H1 (cell line): ENCODE measurements around the gene RPS25. TPM values are rescaled to one million over a fixed set of nuclear protein-coding genes. Genes with fewer than 3 reads are reported as not detected.

Source experiments
- CTCF ChIA-PET: fragments of 300-600 bp; sonication (Branson Sonifier 250); formaldehyde crosslinking; loops from one replicate; lab custom pipeline; 2021; ENCODE audit not compliant: partially characterized antibody; lab: Charles Lee
- POLR2A ChIA-PET: fragments of 300-600 bp; sonication (Branson Sonifier 250); formaldehyde crosslinking; loops from one replicate; lab custom pipeline; 2021; ENCODE audit warnings: inconsistent platforms; ENCODE audit not compliant: partially characterized antibody; lab: Charles Lee
- DNase-seq, 2 experiments: peaks; one replicate each; pipeline versions ENCODE4 v3.0.0 to v3.0.0-alpha.2; 2010 to 2022; ENCODE audit warnings: low spot score in 2 of 2, low read depth in 1 of 2, mixed read lengths in 1 of 2
- FAIRE-seq: peaks from 2 replicates; lab custom pipeline; 2011; peaks lifted over from hg19 to GRCh38; lab: Jason Lieb, UNC
- H2AFZ ChIP-seq: 2 replicates; pipeline ENCODE4 v1.8.1; 2012; ENCODE audit warnings: low read length, inconsistent platforms
- H2AK5ac ChIP-seq: 2 replicates; pipeline ENCODE4 v1.6.1; 2013; ENCODE audit warnings: low read depth, low read length
- H2BK120ac ChIP-seq: replicated peaks from 2 replicates; pipeline ENCODE3; 2013; ENCODE audit warnings: low read depth, low read length, inconsistent platforms
- H2BK12ac ChIP-seq: 2 replicates; pipeline ENCODE4 v1.6.1; 2013; ENCODE audit warnings: low read depth, low read length
- H2BK15ac ChIP-seq: 2 replicates; pipeline ENCODE4 v1.6.1; 2013; ENCODE audit warnings: low read length
- H2BK20ac ChIP-seq: 2 replicates; pipeline ENCODE4 v1.6.1; 2013; ENCODE audit warnings: low read length
- H2BK5ac ChIP-seq: 2 replicates; pipeline ENCODE4 v1.6.1; 2013; ENCODE audit warnings: low read depth, low read length
- H3K14ac ChIP-seq: 2 replicates; pipeline ENCODE4 v1.6.1; 2013; ENCODE audit warnings: inconsistent platforms; ENCODE audit not compliant: insufficient read length
- H3K18ac ChIP-seq: 2 replicates; pipeline ENCODE4 v1.6.1; 2013; ENCODE audit warnings: low read length; ENCODE audit errors: extremely low read depth
- H3K23ac ChIP-seq: 2 replicates; pipeline ENCODE4 v1.6.1; 2013; ENCODE audit warnings: inconsistent platforms; ENCODE audit not compliant: insufficient read length
- H3K23me2 ChIP-seq: 2 replicates; pipeline ENCODE4 v1.6.1; 2013; ENCODE audit warnings: low read depth, low read length
- H3K27ac ChIP-seq: 2 replicates; pipeline ENCODE4 v1.6.1; 2011; ENCODE audit warnings: low read depth, low read length, inconsistent platforms
- H3K27me3 ChIP-seq, 4 experiments: replicated peaks in 1 of 4; 1 replicate in 1 of 4; 2 replicates in 3 of 4; pipeline versions ENCODE4 v1.6.1 to v1.8.1; 2011 to 2013; ENCODE audit warnings: low read length in 3 of 4, mild to moderate bottlenecking in 3 of 4, inconsistent platforms in 2 of 4, mixed read lengths in 2 of 4, moderate library complexity in 1 of 4; ENCODE audit not compliant: control insufficient read depth in 3 of 4, insufficient read depth in 3 of 4; ENCODE audit errors: extremely low read depth in 1 of 4
- H3K36me3 ChIP-seq, 4 experiments: 2 replicates each; pipeline versions ENCODE4 v1.6.1 to v1.8.1; 2011 to 2013; ENCODE audit warnings: mild to moderate bottlenecking in 4 of 4, low read length in 3 of 4, moderate library complexity in 2 of 4, control low read depth in 1 of 4, inconsistent platforms in 1 of 4; ENCODE audit not compliant: insufficient read depth in 4 of 4, control insufficient read depth in 2 of 4
- H3K4ac ChIP-seq: replicated peaks from 2 replicates; pipeline ENCODE3; 2013; ENCODE audit warnings: low read length, low read depth, mixed read lengths, inconsistent platforms; ENCODE audit not compliant: insufficient read length
- H3K4me1 ChIP-seq, 4 experiments: replicated peaks in 1 of 4; 1 replicate in 1 of 4; 2 replicates in 3 of 4; pipeline versions ENCODE4 v1.6.1 to v1.8.1; 2011 to 2013; ENCODE audit warnings: low read length in 3 of 4, inconsistent platforms in 2 of 4, mixed read lengths in 1 of 4; ENCODE audit not compliant: insufficient read depth in 4 of 4, control insufficient read depth in 3 of 4
- H3K4me2 ChIP-seq, 2 experiments: 2 replicates each; pipeline versions ENCODE4 v1.6.1 to v1.8.1; 2011 to 2013; ENCODE audit warnings: low read depth in 2 of 2, low read length in 2 of 2, control low read depth in 1 of 2, inconsistent platforms in 1 of 2, mild to moderate bottlenecking in 1 of 2; ENCODE audit not compliant: insufficient read depth in 1 of 2
- H3K4me3 ChIP-seq, 4 experiments: fragments of 200-600, 300-600 bp in 1 of 4; sonication (generic), shearing (Covaris generic), sonication (Bioruptor Twin) in 1 of 4; 2 replicates each; pipeline versions ENCODE4 v1.5.1 to v1.8.1; 2011 to 2016; ENCODE audit warnings: low read length in 4 of 4, low read depth in 3 of 4, control low read depth in 2 of 4, inconsistent platforms in 2 of 4, mild to moderate bottlenecking in 2 of 4, mixed read lengths in 1 of 4, moderate library complexity in 1 of 4; ENCODE audit not compliant: insufficient read depth in 2 of 4; ENCODE audit errors: extremely low read depth in 1 of 4
- H3K56ac ChIP-seq: replicated peaks from 2 replicates; pipeline ENCODE3; 2013; ENCODE audit warnings: low read depth, mild to moderate bottlenecking, mixed read lengths, low read length, inconsistent platforms; ENCODE audit not compliant: insufficient read length
- H3K79me1 ChIP-seq: 2 replicates; pipeline ENCODE4 v1.6.1; 2013; ENCODE audit warnings: low read depth, low read length, control low read depth
- H3K79me2 ChIP-seq, 2 experiments: 2 replicates each; pipeline versions ENCODE4 v1.6.1 to v1.8.1; 2012 to 2013; ENCODE audit warnings: low read length in 2 of 2, mild to moderate bottlenecking in 2 of 2, inconsistent platforms in 1 of 2; ENCODE audit not compliant: insufficient read depth in 2 of 2, control insufficient read depth in 1 of 2
- H3K9ac ChIP-seq, 4 experiments: replicated peaks in 1 of 4; 1 replicate in 1 of 4; 2 replicates in 3 of 4; pipeline versions ENCODE4 v1.6.1 to v1.8.1; 2011 to 2013; ENCODE audit warnings: low read depth in 3 of 4, low read length in 3 of 4, control low read depth in 2 of 4, mild to moderate bottlenecking in 2 of 4, moderate library complexity in 2 of 4, inconsistent platforms in 1 of 4; ENCODE audit errors: extremely low read depth in 1 of 4
- H3K9me3 ChIP-seq, 2 experiments: 2 replicates each; pipeline versions ENCODE4 v1.6.1 to v1.8.1; 2012 to 2013; ENCODE audit warnings: mild to moderate bottlenecking in 2 of 2, moderate library complexity in 2 of 2, control low read depth in 1 of 2, inconsistent platforms in 1 of 2, low read depth in 1 of 2, low read length in 1 of 2, mixed read lengths in 1 of 2; ENCODE audit not compliant: insufficient read depth in 2 of 2
- H4K20me1 ChIP-seq, 2 experiments: replicated peaks in 1 of 2; 2 replicates each; pipeline versions ENCODE3 to v1.8.1; 2011 to 2013; ENCODE audit warnings: inconsistent platforms in 2 of 2, low read length in 2 of 2, mild to moderate bottlenecking in 1 of 2; ENCODE audit not compliant: insufficient read depth in 2 of 2, control insufficient read depth in 1 of 2
- H4K5ac ChIP-seq: 2 replicates; pipeline ENCODE4 v1.6.1; 2013; ENCODE audit warnings: low read length, low read depth, mixed read lengths, inconsistent platforms; ENCODE audit not compliant: insufficient read length
- H4K8ac ChIP-seq: 2 replicates; pipeline ENCODE4 v1.8.0; 2013; ENCODE audit warnings: mild to moderate bottlenecking, moderate library complexity, low read length, inconsistent platforms; ENCODE audit not compliant: insufficient read depth; ENCODE audit errors: extremely low read depth
- H4K91ac ChIP-seq: replicated peaks from 2 replicates; pipeline ENCODE3; 2013; ENCODE audit warnings: low read length, mixed read lengths, inconsistent platforms; ENCODE audit not compliant: insufficient read length
- CBX5 ChIP-seq: fragments of 300-800, 300-1000 bp; sonication (generic); IDR thresholded peaks from 2 replicates; pipeline ENCODE4 v1.7.1; 2016; ENCODE audit warnings: antibody characterized with exemption, low read length, low read depth
- CREB1 ChIP-seq: IDR thresholded peaks from 2 replicates; pipeline ENCODE4 v1.6.1; 2012; ENCODE audit warnings: inconsistent platforms
- JUND ChIP-seq: IDR thresholded peaks from 2 replicates; pipeline ENCODE4 v1.6.1; 2011; ENCODE audit warnings: mild to moderate bottlenecking, improper control_type of control experiment, low read length
- KDM5A ChIP-seq: fragments of 200-600 bp; IDR thresholded peaks from 2 replicates; pipeline ENCODE4 v1.7.1; 2012; ENCODE audit warnings: mild to moderate bottlenecking, low read length, inconsistent platforms, mixed read lengths
- POLR2AphosphoS5 ChIP-seq: IDR thresholded peaks from 2 replicates; pipeline ENCODE4 v1.6.1; 2011; ENCODE audit warnings: low read depth, low read length
- RFX5 ChIP-seq: IDR thresholded peaks from 2 replicates; pipeline ENCODE4 v1.6.1; 2011; ENCODE audit warnings: low read depth, low read length, improper control_type of control experiment, borderline replicate concordance
- SIN3A ChIP-seq, 2 experiments: IDR thresholded peaks in 1 of 2; conservative IDR thresholded peaks in 1 of 2; 2 replicates each; pipeline ENCODE4 v1.6.1; 2011 to 2012; ENCODE audit warnings: low read length in 2 of 2, improper control_type of control experiment in 1 of 2, low read depth in 1 of 2, mild to moderate bottlenecking in 1 of 2
- SP4 ChIP-seq: IDR thresholded peaks from 2 replicates; pipeline ENCODE4 v1.6.1; 2012; ENCODE audit warnings: low read length, inconsistent platforms
- SUZ12 ChIP-seq: fragments of 200-600 bp; sonication (generic); IDR thresholded peaks from 2 replicates; pipeline ENCODE4 v1.6.1; 2012; ENCODE audit warnings: mild to moderate bottlenecking, inconsistent platforms, low read length, moderate library complexity, mixed read lengths
- WGBS, 2 experiments: shearing (Covaris generic) in 1 of 2; methylation state at CpG; one replicate each; pipeline versions ENCODE4 v1.1.6 to v1.1.7; 2013 to 2015; ENCODE audit warnings: low lambda C conversion rate in 2 of 2, mixed read lengths in 2 of 2, inconsistent platforms in 1 of 2, low coverage in 1 of 2, missing lambda C conversion rate in 1 of 2; ENCODE audit not compliant: insufficient replicate concordance in 2 of 2, insufficient coverage in 1 of 2, insufficient read length in 1 of 2; ENCODE audit errors: extremely low coverage in 1 of 2, missing lambda C conversion rate in 1 of 2; 5-methylcytosine and 5-hydroxymethylcytosine counted together
- polyA plus RNA-seq, 7 experiments: library from polyadenylated mRNA; depleted of rRNA in 3 of 7; stranded (reverse) in 5 of 7; unstranded in 2 of 7; fragments of >200 nt in 5 of 7; fragments of 200-250 nt in 2 of 7; gene quantifications; 1 replicate in 5 of 7; 2 replicates in 1 of 7; 4 replicates in 1 of 7; pipeline versions ENCODE4 v1.2.1 to v1.2.3, GENCODE V29; 2011 to 2013; ENCODE audit warnings: missing spikeins in 2 of 7, mixed read lengths in 2 of 7
- total RNA-seq: library from RNA; stranded (reverse); fragmentation: NEBNext Ultra II Directional; extraction: Animal tissue kit (Norgen Biotek cat#: 25700); gene quantifications from 2 replicates; pipeline ENCODE4 v1.2.1, GENCODE V29; 2021
- TF ChIP-seq, protein P1 (sequence below): IDR thresholded peaks from 2 replicates; pipeline ENCODE4 v1.6.1; 2012; ENCODE audit warnings: inconsistent platforms

RPS25 gene
- total and polyA plus RNA-seq, 2 of the 8 experiments (the other 6 are each of a cell fraction or from before 2014, with no cell fraction given): 1,525 to 1,643 TPM

DNA sequence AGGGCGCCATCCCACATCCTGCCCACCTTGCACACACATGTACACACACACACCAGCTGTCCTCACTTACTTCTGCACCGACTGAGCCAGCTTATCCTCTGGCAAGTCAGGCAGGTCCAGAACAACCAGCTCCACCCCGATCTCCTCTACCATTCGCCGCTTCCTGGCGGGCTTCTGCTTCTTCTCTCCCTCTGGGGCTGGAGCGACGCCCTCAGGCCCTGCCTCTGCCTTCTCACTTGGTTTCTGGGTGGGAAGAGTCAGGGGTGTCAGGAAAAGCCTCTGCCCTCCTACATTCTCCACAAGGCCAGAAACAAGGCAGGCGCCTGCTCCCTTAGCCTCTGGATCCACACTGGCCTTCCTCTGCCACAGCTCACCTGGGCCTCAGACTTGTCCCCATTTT, 30.5 kb upstream of the RPS25 start:
- H3K4me1 ChIP-seq: peaks cover 0 to 3% (median 0%) of the 10 kb centered on the region in 4 experiments; a peak in 1 of 7 replicates
- no peak overlapping the region for H4K8ac ChIP-seq
- no peak overlapping the region for H3K4me2 ChIP-seq
- H3K4me3 ChIP-seq: no peak overlapping the region
- peaks cover 53 to 81% (median 76%) of the 10 kb centered on the region in 4 experiments for H3K36me3 ChIP-seq
- CTCF ChIA-PET: interaction anchor here (0.6 to 1.4 kb wide), 6 partner anchors 14 to 1570 kb away, joined by 3 read pairs; no protein-coding TSS in a partner anchor
- no peak overlapping the region for H2BK15ac ChIP-seq
- H3K79me1 ChIP-seq: 0 out of 2 replicates have a peak, but pooled peaks cover 5% of the 10 kb centered on the region
- no peak overlapping the region for H2BK20ac ChIP-seq
- H2BK120ac ChIP-seq: no peak overlapping the region
- no peak overlapping the region for H4K91ac ChIP-seq
- no peaks in the 10 kb centered on the region for H3K79me2 ChIP-seq
- H2AK5ac ChIP-seq: no peak overlapping the region
- no peak overlapping the region for H4K5ac ChIP-seq
- no peak overlapping the region for H3K23ac ChIP-seq
- no peaks in the 10 kb centered on the region for H3K27me3 ChIP-seq
- no peak overlapping the region for H3K18ac ChIP-seq
- no peak overlapping the region for H2BK5ac ChIP-seq
- H3K27ac ChIP-seq: no peak overlapping the region
- H3K14ac ChIP-seq: no peak overlapping the region
- FAIRE-seq (no peak), DNase-seq (no peak)
- TF ChIP-seq SP4: no peak
- no peak for TF ChIP-seq KDM5A
- TF ChIP-seq RFX5: no peak
- TF ChIP-seq CBX5: no peak
- no peak for TF ChIP-seq POLR2AphosphoS5
- TF ChIP-seq, protein P1, sequence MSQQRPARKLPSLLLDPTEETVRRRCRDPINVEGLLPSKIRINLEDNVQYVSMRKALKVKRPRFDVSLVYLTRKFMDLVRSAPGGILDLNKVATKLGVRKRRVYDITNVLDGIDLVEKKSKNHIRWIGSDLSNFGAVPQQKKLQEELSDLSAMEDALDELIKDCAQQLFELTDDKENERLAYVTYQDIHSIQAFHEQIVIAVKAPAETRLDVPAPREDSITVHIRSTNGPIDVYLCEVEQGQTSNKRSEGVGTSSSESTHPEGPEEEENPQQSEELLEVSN: no peak
- TF ChIP-seq CREB1: no peak
- no peak for TF ChIP-seq JUND
- TF ChIP-seq SUZ12: no peak
- TF ChIP-seq SIN3A (conservative IDR thresholded peaks at IDR 0.05 in 1 of 2, IDR thresholded peaks at IDR 0.05 in 1 of 2; ENCODE audit: low read depth in 1 of 2, low read length in 2 of 2): no peak
- H3K56ac ChIP-seq: no peak overlapping the region
- H3K9ac ChIP-seq: no peak overlapping the region
- no peak overlapping the region for H2AFZ ChIP-seq
- peaks cover 3 to 27% of the 10 kb centered on the region in 2 experiments for H4K20me1 ChIP-seq
- H2BK12ac ChIP-seq: no peak overlapping the region
- POLR2A ChIA-PET: interaction anchor here (0.6 to 2.2 kb wide), 8 partner anchors 8 to 51 kb away, joined by 3 to 10 read pairs (median 4); partner anchors contain the start of genes HYOU1, RPS25 and TRAPPC4
- WGBS, 2 experiments: 87% methylated on average over 9 of the region's 9 CpGs; no CpG with 5 or more reads in 1 of the 2 experiments
- H3K4ac ChIP-seq: no peak overlapping the region
- no peaks in the 10 kb centered on the region for H3K9me3 ChIP-seq
- no peaks in the 10 kb centered on the region; the same call in 1 of the 2 replicates for H3K23me2 ChIP-seq
